Occipital lobe (tissue), 2 donors: ENCODE results near the gene CLCN7. TPM values are rescaled to one million over a fixed set of nuclear protein-coding genes. Genes with fewer than 3 reads are reported as not detected.
A peak's percentile ranks its signal among the peaks of the same experiment; 100 is the strongest.

Source experiments
- DNase-seq: peaks from one replicate; lab custom pipeline; 2025; lab: John Stamatoyannopoulos, UW
- total RNA-seq: library from RNA; depleted of rRNA; stranded (reverse); fragments of >200 nt; gene quantifications from one replicate; pipeline ENCODE4 v1.2.3, GENCODE V29; 2014

Gene CLCN7, protein sequence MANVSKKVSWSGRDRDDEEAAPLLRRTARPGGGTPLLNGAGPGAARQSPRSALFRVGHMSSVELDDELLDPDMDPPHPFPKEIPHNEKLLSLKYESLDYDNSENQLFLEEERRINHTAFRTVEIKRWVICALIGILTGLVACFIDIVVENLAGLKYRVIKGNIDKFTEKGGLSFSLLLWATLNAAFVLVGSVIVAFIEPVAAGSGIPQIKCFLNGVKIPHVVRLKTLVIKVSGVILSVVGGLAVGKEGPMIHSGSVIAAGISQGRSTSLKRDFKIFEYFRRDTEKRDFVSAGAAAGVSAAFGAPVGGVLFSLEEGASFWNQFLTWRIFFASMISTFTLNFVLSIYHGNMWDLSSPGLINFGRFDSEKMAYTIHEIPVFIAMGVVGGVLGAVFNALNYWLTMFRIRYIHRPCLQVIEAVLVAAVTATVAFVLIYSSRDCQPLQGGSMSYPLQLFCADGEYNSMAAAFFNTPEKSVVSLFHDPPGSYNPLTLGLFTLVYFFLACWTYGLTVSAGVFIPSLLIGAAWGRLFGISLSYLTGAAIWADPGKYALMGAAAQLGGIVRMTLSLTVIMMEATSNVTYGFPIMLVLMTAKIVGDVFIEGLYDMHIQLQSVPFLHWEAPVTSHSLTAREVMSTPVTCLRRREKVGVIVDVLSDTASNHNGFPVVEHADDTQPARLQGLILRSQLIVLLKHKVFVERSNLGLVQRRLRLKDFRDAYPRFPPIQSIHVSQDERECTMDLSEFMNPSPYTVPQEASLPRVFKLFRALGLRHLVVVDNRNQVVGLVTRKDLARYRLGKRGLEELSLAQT
- 29.2 TPM for total RNA-seq

DNA sequence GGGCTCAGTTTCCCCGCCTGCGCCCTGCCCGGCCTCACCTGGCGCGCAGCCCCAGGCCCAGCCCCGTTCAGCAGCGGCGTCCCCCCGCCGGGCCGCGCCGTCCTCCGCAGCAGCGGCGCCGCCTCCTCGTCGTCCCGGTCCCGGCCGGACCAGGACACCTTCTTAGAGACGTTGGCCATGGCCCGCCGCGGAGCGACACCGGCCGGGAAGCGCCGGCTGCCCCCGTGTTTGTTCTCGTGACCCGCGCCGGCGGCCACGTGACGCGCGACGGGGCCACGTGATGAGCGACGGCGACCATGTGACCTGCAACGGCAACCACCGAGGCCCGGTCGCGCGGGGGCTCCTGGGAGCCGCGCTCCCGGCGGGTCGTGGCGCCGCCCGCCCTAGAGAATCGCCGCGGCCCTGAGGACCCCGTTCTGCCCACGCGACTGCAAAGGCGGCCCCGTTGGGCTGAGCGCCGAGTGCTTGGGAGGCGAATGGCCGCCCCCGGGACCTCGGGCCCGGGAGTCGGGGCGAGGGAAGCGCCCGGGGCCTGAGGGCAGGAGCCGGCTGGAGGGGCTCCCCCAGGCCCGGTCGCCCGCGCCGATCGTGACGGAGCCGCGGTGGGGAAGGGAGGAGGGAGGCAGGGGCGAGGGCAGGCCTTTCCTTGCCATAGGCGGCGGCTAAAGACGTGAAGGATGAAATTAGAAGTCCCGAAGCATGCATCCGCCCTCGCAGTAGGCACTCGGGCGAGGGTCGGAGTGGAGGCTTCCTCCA lies at the start of gene CLCN7:
CLCN7 (minus strand) TSS at position 233 of the 756 bp plus-strand sequence; CDS start at position 179, 54 bp downstream.
- DNase-seq = peak; percentile 75

GRCh38 chr16:1524366-1524765 lies 49.5 kb upstream of the CLCN7 start:
- no peak for DNase-seq

DNA sequence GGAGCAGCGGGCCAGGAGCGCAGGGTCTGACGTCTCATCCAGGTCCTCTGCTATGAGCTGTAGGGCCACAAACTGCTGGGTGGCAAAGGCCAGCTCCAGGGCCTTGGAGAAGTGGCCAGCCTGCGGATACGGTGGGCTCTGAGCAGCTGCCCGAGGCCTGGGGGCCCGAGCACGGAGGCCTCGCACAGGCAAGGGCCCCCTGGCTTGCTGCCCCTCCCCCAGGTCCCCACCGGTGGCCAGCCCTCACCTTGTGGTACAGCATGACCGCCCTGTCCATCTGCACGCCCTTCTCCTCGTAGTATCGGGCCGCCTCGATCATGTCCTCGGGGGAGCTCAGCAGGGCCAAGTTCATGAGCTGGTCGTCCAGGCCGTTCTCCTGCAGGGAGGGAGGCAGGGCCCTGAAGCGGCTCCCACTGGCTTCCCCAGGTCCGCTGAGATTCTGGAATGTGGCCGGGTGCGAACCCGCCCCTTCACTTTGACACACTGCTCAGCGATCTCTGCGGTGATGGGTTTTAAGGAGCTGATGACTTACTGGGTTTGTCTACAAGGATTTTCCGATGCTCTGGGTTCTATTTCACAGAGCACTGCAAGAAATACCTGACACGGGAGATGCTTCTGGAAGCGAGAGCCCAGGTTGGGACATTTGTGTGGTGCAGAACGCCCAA lies 48.9 kb upstream of the CLCN7 start:
- no peak for DNase-seq

GRCh38 chr16:1520461-1520860 lies 45.6 kb upstream of the CLCN7 start:
- DNase-seq = no peak

DNA sequence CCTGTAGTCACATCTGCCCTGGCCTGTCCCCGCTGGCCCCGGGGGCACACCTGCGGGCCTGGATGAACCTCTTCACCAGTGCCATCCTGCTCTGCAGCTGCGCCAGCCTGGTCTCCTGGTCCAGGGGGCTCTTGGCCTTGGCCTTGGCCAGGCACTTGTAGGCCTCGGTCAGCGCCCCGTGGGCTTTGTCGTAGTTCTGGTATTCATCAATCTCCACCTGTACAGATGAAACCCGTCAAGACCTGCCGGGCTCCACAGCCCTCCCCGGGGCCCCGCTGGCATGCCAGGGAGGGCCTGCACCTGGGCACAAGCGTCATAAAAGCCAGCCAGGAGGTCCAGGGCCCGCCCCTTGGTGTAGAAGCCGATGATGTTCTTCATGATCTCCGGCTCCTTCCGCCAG lies 45.0 kb upstream of the CLCN7 start:
- no peak for DNase-seq

- no peak for DNase-seq
Measured at GRCh38 chr16:1518626-1519135, 43.9 kb upstream of the CLCN7 start.

- no peak for DNase-seq
Measured at GRCh38 chr16:1514507-1514906, 39.7 kb upstream of the CLCN7 start.

DNA sequence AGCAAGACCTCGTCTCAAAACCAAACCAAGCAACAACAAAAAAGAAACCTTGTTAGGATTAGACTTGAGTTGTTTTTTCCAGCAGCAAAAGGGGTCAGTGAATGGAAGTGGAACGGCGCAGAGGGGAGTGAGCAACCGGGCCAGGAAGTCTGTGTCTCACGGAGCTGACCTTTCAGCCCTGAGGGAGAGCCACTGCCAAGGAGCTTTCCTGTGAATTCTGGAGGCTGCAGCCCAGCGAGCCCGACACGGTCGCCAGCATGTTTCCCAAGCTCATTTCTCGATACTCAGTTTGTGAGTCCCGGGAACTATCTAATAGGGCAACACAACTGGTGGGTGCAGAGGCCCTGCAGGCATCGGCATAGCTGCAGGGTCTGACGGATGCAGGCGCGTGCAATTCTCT lies 37.9 kb upstream of the CLCN7 start:
- DNase-seq = no peak

- DNase-seq = no peak
Measured at GRCh38 chr16:1511662-1512569, 37.1 kb upstream of the CLCN7 start.

- no peak for DNase-seq
Measured at GRCh38 chr16:1510941-1511351, 36.1 kb upstream of the CLCN7 start.

- no peak for DNase-seq
Measured at GRCh38 chr16:1510272-1510671, 35.4 kb upstream of the CLCN7 start.

- no peak for DNase-seq
Measured at GRCh38 chr16:1509307-1510221, 34.7 kb upstream of the CLCN7 start.

- DNase-seq = no peak
Measured at GRCh38 chr16:1508494-1509187, 33.8 kb upstream of the CLCN7 start.

GRCh38 chr16:1506494-1507213 lies 31.8 kb upstream of the CLCN7 start:
- no peak for DNase-seq

DNA sequence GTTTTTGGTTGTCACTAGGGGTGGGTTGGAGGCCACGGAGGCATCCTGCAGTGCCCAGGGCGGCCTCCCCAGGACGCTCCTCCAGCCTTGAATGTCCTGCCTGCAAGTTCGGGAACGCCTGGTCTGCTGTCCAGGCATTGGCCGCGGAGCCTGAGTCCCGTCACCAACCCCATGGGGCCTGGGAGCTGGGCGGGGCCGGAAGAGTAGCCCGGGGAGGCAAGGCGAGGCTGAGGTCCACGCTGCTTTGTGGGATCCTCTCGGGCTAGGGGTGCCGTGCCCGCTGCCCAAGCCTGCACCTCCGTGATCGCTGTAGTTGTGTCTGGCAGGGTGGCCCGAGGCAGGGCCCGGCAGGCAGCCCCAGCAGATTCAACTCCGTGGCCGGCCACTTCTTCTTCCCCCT lies 31.1 kb upstream of the CLCN7 start:
- DNase-seq = no peak

GRCh38 chr16:1505073-1505844 lies 30.4 kb upstream of the CLCN7 start:
- DNase-seq = no peak
